Activated naive CD4-positive, alpha-beta T cell treated with anti-CD3 and anti-CD28 coated beads, Interleukin-2, amount 10 ng/mL, durations not matched to agents 7 days and 5 days (primary cell): ENCODE measurements around the gene TBL1X.

Experiments
- CTCF ChIA-PET: fragments of 350-600 bp; sonication (Branson Sonifier 250); formaldehyde crosslinking; loops from one replicate; lab custom pipeline; 2021; ENCODE audit warnings: antibody characterized with exemption; lab: Charles Lee
- DNase-seq: peaks from one replicate; pipeline ENCODE4 v3.0.0-alpha.2; 2020
- H3K27ac Mint-ChIP-seq: one replicate; pipeline ENCODE4 v1.8.0; 2021; ENCODE audit warnings: mild to moderate bottlenecking, moderate library complexity, mixed read lengths
- H3K27me3 Mint-ChIP-seq: one replicate; pipeline ENCODE4 v1.8.0; 2021; ENCODE audit warnings: mild to moderate bottlenecking, mixed read lengths
- H3K36me3 Mint-ChIP-seq: one replicate; pipeline ENCODE4 v1.8.0; 2021; ENCODE audit warnings: mixed read lengths
- H3K4me1 Mint-ChIP-seq: one replicate; pipeline ENCODE4 v1.8.0; 2021; ENCODE audit warnings: mixed read lengths
- H3K4me3 Mint-ChIP-seq: one replicate; pipeline ENCODE4 v1.8.0; 2021; ENCODE audit warnings: mild to moderate bottlenecking, moderate library complexity, mixed read lengths
- H3K9me3 Mint-ChIP-seq: one replicate; pipeline ENCODE4 v1.8.0; 2021; ENCODE audit warnings: mixed read lengths

The TBL1X gene

GRCh38 chrX:9609499-9609898, 144.6 kb downstream of the TBL1X start:
- H3K36me3 Mint-ChIP-seq, result no peaks in the 10 kb centered on the region
- no peak for DNase-seq
- no peak overlapping the region for H3K27ac Mint-ChIP-seq
- CTCF ChIA-PET, result no interaction called here
- no peak overlapping the region for H3K4me3 Mint-ChIP-seq
- H3K9me3 Mint-ChIP-seq, result no peaks in the 10 kb centered on the region
- no peaks in the 10 kb centered on the region for H3K27me3 Mint-ChIP-seq
- H3K4me1 Mint-ChIP-seq, result no peaks in the 10 kb centered on the region

GRCh38 chrX:9609987-9610386, 145.1 kb downstream of the TBL1X start:
- DNase-seq, result no peak
- Mint-ChIP-seq H3K9me3 (no peaks in the 10 kb centered on the region), H3K4me1 (no peaks in the 10 kb centered on the region), H3K27me3 (no peaks in the 10 kb centered on the region), H3K4me3 (no peak overlapping the region), H3K36me3 (no peaks in the 10 kb centered on the region), H3K27ac (no peak overlapping the region)
- CTCF ChIA-PET, result no interaction called here

- Mint-ChIP-seq H3K4me1 (no peaks in the 10 kb centered on the region), H3K9me3 (no peaks in the 10 kb centered on the region), H3K27me3 (no peaks in the 10 kb centered on the region), H3K27ac (no peak overlapping the region), H3K36me3 (no peaks in the 10 kb centered on the region), H3K4me3 (no peak overlapping the region)
- CTCF ChIA-PET, result no interaction called here
- DNase-seq, result no peak
These were observed 146.0 kb downstream of the TBL1X start for GRCh38 chrX:9610771-9611392.

- DNase-seq, result no peak
- H3K4me1 Mint-ChIP-seq, result no peaks in the 10 kb centered on the region
- H3K36me3 Mint-ChIP-seq, result no peaks in the 10 kb centered on the region
- no peaks in the 10 kb centered on the region for H3K27me3 Mint-ChIP-seq
- H3K9me3 Mint-ChIP-seq, result no peaks in the 10 kb centered on the region
- H3K4me3 Mint-ChIP-seq, result no peak overlapping the region
- H3K27ac Mint-ChIP-seq, result peak overlapping the region; percentile 11
- CTCF ChIA-PET, result no interaction called here
These were observed 146.7 kb downstream of the TBL1X start for GRCh38 chrX:9611436-9612145.

GRCh38 chrX:9612146-9612505, 147.3 kb downstream of the TBL1X start:
- H3K4me1 Mint-ChIP-seq, result no peaks in the 10 kb centered on the region
- no peaks in the 10 kb centered on the region for H3K27me3 Mint-ChIP-seq
- no peak overlapping the region for H3K27ac Mint-ChIP-seq
- H3K4me3 Mint-ChIP-seq, result no peak overlapping the region
- H3K9me3 Mint-ChIP-seq, result no peaks in the 10 kb centered on the region
- no peak for DNase-seq
- CTCF ChIA-PET, result no interaction called here
- no peaks in the 10 kb centered on the region for H3K36me3 Mint-ChIP-seq

- no peaks in the 10 kb centered on the region for H3K27me3 Mint-ChIP-seq
- H3K27ac Mint-ChIP-seq, result no peak overlapping the region
- no peaks in the 10 kb centered on the region for H3K36me3 Mint-ChIP-seq
- DNase-seq, result no peak
- no peaks in the 10 kb centered on the region for H3K4me1 Mint-ChIP-seq
- no peak overlapping the region for H3K4me3 Mint-ChIP-seq
- H3K9me3 Mint-ChIP-seq, result no peaks in the 10 kb centered on the region
- CTCF ChIA-PET, result no interaction called here
These were observed 149.2 kb downstream of the TBL1X start for GRCh38 chrX:9614016-9614415.

- Mint-ChIP-seq H3K4me3 (no peak overlapping the region), H3K27ac (no peak overlapping the region), H3K27me3 (no peaks in the 10 kb centered on the region), H3K36me3 (peaks cover 3% of the 10 kb centered on the region), H3K4me1 (peaks cover 14% of the 10 kb centered on the region), H3K9me3 (no peaks in the 10 kb centered on the region)
- DNase-seq, result no peak
- CTCF ChIA-PET, result no interaction called here
These were observed 154.3 kb downstream of the TBL1X start for GRCh38 chrX:9619133-9619532.

GRCh38 chrX:9619581-9619980, 154.7 kb downstream of the TBL1X start:
- DNase-seq, result no peak
- no peak overlapping the region for H3K4me3 Mint-ChIP-seq
- H3K9me3 Mint-ChIP-seq, result no peaks in the 10 kb centered on the region
- H3K27me3 Mint-ChIP-seq, result no peaks in the 10 kb centered on the region
- peaks cover 3% of the 10 kb centered on the region for H3K36me3 Mint-ChIP-seq
- CTCF ChIA-PET, result no interaction called here
- H3K27ac Mint-ChIP-seq, result no peak overlapping the region
- H3K4me1 Mint-ChIP-seq, result peaks cover 18% of the 10 kb centered on the region

GRCh38 chrX:9622128-9622527, 157.3 kb downstream of the TBL1X start:
- no peaks in the 10 kb centered on the region for H3K27me3 Mint-ChIP-seq
- no peak overlapping the region for H3K4me3 Mint-ChIP-seq
- H3K36me3 Mint-ChIP-seq, result peaks cover 3% of the 10 kb centered on the region
- CTCF ChIA-PET, result no interaction called here
- no peak overlapping the region for H3K27ac Mint-ChIP-seq
- DNase-seq, result no peak
- peaks cover 21% of the 10 kb centered on the region for H3K4me1 Mint-ChIP-seq
- H3K9me3 Mint-ChIP-seq, result no peaks in the 10 kb centered on the region

GRCh38 chrX:9626379-9626778, 161.5 kb downstream of the TBL1X start:
- no peak overlapping the region for H3K27ac Mint-ChIP-seq

GRCh38 chrX:9627922-9628321, 163.1 kb downstream of the TBL1X start:
- Mint-ChIP-seq H3K9me3 (no peaks in the 10 kb centered on the region), H3K4me1 (peaks cover 17% of the 10 kb centered on the region), H3K4me3 (no peak overlapping the region), H3K36me3 (no peaks in the 10 kb centered on the region), H3K27me3 (no peaks in the 10 kb centered on the region), H3K27ac (no peak overlapping the region)
- CTCF ChIA-PET, result no interaction called here
- no peak for DNase-seq

More at GRCh38 chrX:9626379-9626778, 161.5 kb downstream of the TBL1X start:
- Mint-ChIP-seq H3K27me3 (no peaks in the 10 kb centered on the region), H3K4me1 (peaks cover 23% of the 10 kb centered on the region), H3K9me3 (no peaks in the 10 kb centered on the region), H3K4me3 (no peak overlapping the region), H3K36me3 (peaks cover 3% of the 10 kb centered on the region)
- CTCF ChIA-PET, result no interaction called here
- DNase-seq, result no peak

- DNase-seq, result no peak
- CTCF ChIA-PET, result no interaction called here
- Mint-ChIP-seq H3K4me3 (no peak overlapping the region), H3K4me1 (peaks cover 14% of the 10 kb centered on the region), H3K27ac (no peak overlapping the region), H3K9me3 (no peaks in the 10 kb centered on the region), H3K27me3 (no peaks in the 10 kb centered on the region), H3K36me3 (no peaks in the 10 kb centered on the region)
These were observed 164.1 kb downstream of the TBL1X start for GRCh38 chrX:9628779-9629493.

GRCh38 chrX:9634551-9634950, 169.7 kb downstream of the TBL1X start:
- H3K27ac Mint-ChIP-seq, result no peak overlapping the region
- H3K27me3 Mint-ChIP-seq, result no peaks in the 10 kb centered on the region
- H3K9me3 Mint-ChIP-seq, result no peaks in the 10 kb centered on the region
- CTCF ChIA-PET, result no interaction called here
- H3K4me3 Mint-ChIP-seq, result no peak overlapping the region
- no peaks in the 10 kb centered on the region for H3K36me3 Mint-ChIP-seq
- peaks cover 15% of the 10 kb centered on the region for H3K4me1 Mint-ChIP-seq
- DNase-seq, result no peak

- Mint-ChIP-seq H3K4me3 (no peak overlapping the region), H3K27ac (no peak overlapping the region), H3K4me1 (peaks cover 16% of the 10 kb centered on the region), H3K36me3 (no peaks in the 10 kb centered on the region), H3K9me3 (no peaks in the 10 kb centered on the region), H3K27me3 (no peaks in the 10 kb centered on the region)
- no peak for DNase-seq
- CTCF ChIA-PET, result no interaction called here
These were observed 170.5 kb downstream of the TBL1X start for GRCh38 chrX:9635368-9635767.

- Mint-ChIP-seq H3K36me3 (no peaks in the 10 kb centered on the region), H3K27me3 (no peaks in the 10 kb centered on the region), H3K27ac (no peak overlapping the region), H3K4me3 (no peak overlapping the region), H3K9me3 (no peaks in the 10 kb centered on the region), H3K4me1 (peaks cover 16% of the 10 kb centered on the region)
- DNase-seq, result no peak
- CTCF ChIA-PET, result no interaction called here
These were observed 170.9 kb downstream of the TBL1X start for GRCh38 chrX:9635803-9636202.
